ENCODE data around the gene TEX13A.

TEX13A gene

GRCh38 chrX:105173071-105173470 is 47.4 kb downstream of the TEX13A start:
- DNase-seq (ENCODE audit: low read depth) = no peak

All from stromal cell of bone marrow (primary cell).